HCT116 (cell line): ENCODE measurements around the gene MSLN. TPM values are rescaled to one million over a fixed set of nuclear protein-coding genes. Genes with fewer than 3 reads are reported as not detected.

Experiments
- ATAC-seq: fragments of 200-7000 bp; cut with Tn5 transposase; 2 replicates; pipeline ENCODE4 v1.9.1; 2020; ENCODE audit warnings: mild to moderate bottlenecking, moderate library complexity
- BruUV-seq: library from RNA; stranded (reverse); fragments of 400-500 nt; replicated peaks from 2 replicates; lab custom pipeline; 2021; lab: Mats Ljungman, UMichigan
- CTCF ChIA-PET: fragments of 300-600 bp; sonication (Branson Sonifier 250); formaldehyde crosslinking; loops from one replicate; lab custom pipeline; 2021; ENCODE audit warnings: antibody characterized with exemption; lab: Charles Lee
- POLR2A ChIA-PET: fragments of 300-600, 350-600 bp; sonication (Branson Sonifier 250); formaldehyde crosslinking; loops from one replicate; lab custom pipeline; 2021; ENCODE audit warnings: antibody characterized with exemption; lab: Charles Lee
- RAD21 ChIA-PET, 2 experiments: fragments of 300-600 bp; sonication (Branson Sonifier 250); formaldehyde crosslinking; loops; one replicate each; lab custom pipeline; 2023; ENCODE audit warnings: low total read pairs in 2 of 2; ENCODE audit not compliant: uncharacterized antibody in 2 of 2, unreplicated experiment in 2 of 2, low non-redundant PET in 1 of 2; lab: Charles Lee
- DNase-seq: peaks from one replicate; pipeline ENCODE4 v3.0.0-alpha.2; 2010; ENCODE audit warnings: low read depth, low spot score
- H2AFZ ChIP-seq: fragments of 200-600 bp; shearing (Covaris generic), sonication (generic); 2 replicates; pipeline ENCODE4 v1.6.1; 2017; ENCODE audit warnings: low read depth, mixed run types, mixed read lengths, antibody characterized with exemption, low read length; ENCODE audit not compliant: poor library complexity, severe bottlenecking
- H3K27ac ChIP-seq: 2 replicates; pipeline ENCODE4 v1.5.1; 2012; ENCODE audit warnings: low read depth, low read length
- H3K27me3 ChIP-seq: fragments of 200-600 bp; sonication (generic); 2 replicates; pipeline ENCODE4 v1.6.1; 2016; ENCODE audit warnings: mixed run types, low read length, mixed read lengths; ENCODE audit not compliant: insufficient read depth
- H3K36me3 ChIP-seq, 2 experiments: fragments of 200-500 bp in 1 of 2; fragments of 200-600 bp in 1 of 2; sonication (Bioruptor generic) in 1 of 2; sonication (generic) in 1 of 2; 2 replicates each; pipeline versions ENCODE4 v1.5.1 to v1.6.1; 2014 to 2016; ENCODE audit warnings: low read length in 2 of 2, inconsistent platforms in 1 of 2, mixed read lengths in 1 of 2, mixed run types in 1 of 2; ENCODE audit not compliant: insufficient read depth in 2 of 2, control insufficient read depth in 1 of 2
- H3K4me1 ChIP-seq, 2 experiments: fragments of 200-600 bp in 1 of 2; sonication (generic) in 1 of 2; 2 replicates each; pipeline versions ENCODE4 v1.5.1 to v1.6.1; 2012 to 2017; ENCODE audit warnings: low read length in 2 of 2, inconsistent platforms in 1 of 2, mild to moderate bottlenecking in 1 of 2, mixed read lengths in 1 of 2, mixed run types in 1 of 2, moderate library complexity in 1 of 2; ENCODE audit not compliant: insufficient read depth in 2 of 2, control insufficient read depth in 1 of 2
- H3K4me2 ChIP-seq: fragments of 200-600 bp; sonication (generic); 2 replicates; pipeline ENCODE4 v1.6.1; 2017; ENCODE audit warnings: mixed run types, low read length, mixed read lengths
- H3K4me3 ChIP-seq, 2 experiments: fragments of 200-600 bp in 1 of 2; sonication (generic) in 1 of 2; replicated peaks in 1 of 2; 2 replicates each; pipeline ENCODE4 v1.5.1; 2011 to 2016; ENCODE audit warnings: low read length in 2 of 2, control low read depth in 1 of 2, low read depth in 1 of 2, mild to moderate bottlenecking in 1 of 2, mixed read lengths in 1 of 2, mixed run types in 1 of 2
- H3K79me2 ChIP-seq: fragments of 200-600 bp; sonication (generic); 2 replicates; pipeline ENCODE4 v1.6.1; 2017; ENCODE audit warnings: mild to moderate bottlenecking, mixed run types, low read length, moderate library complexity, mixed read lengths; ENCODE audit not compliant: insufficient read depth
- H3K9ac ChIP-seq: fragments of 200-600 bp; sonication (generic); 2 replicates; pipeline ENCODE4 v1.6.1; 2016; ENCODE audit warnings: low read length, mixed read lengths
- H3K9me2 ChIP-seq: fragments of 200-600 bp; sonication (generic), shearing (Covaris generic); 2 replicates; pipeline ENCODE4 v1.6.1; 2017; ENCODE audit warnings: mixed run types, mild to moderate bottlenecking, moderate library complexity; ENCODE audit not compliant: insufficient read depth
- H3K9me3 ChIP-seq, 2 experiments: fragments of 200-500 bp in 1 of 2; fragments of 200-600 bp in 1 of 2; sonication (Bioruptor generic) in 1 of 2; sonication (generic) in 1 of 2; 2 replicates each; pipeline ENCODE4 v1.6.1; 2014 to 2017; ENCODE audit warnings: low read length in 2 of 2, mixed read lengths in 2 of 2, inconsistent platforms in 1 of 2, low read depth in 1 of 2, mild to moderate bottlenecking in 1 of 2, mixed run types in 1 of 2, moderate library complexity in 1 of 2; ENCODE audit not compliant: control insufficient read depth in 1 of 2, insufficient read depth in 1 of 2
- H4K20me1 ChIP-seq: fragments of 200-600 bp; sonication (generic), shearing (Covaris generic); 2 replicates; pipeline ENCODE4 v1.6.1; 2017; ENCODE audit warnings: mixed run types, mild to moderate bottlenecking, moderate library complexity; ENCODE audit not compliant: insufficient read depth
- ATF3 ChIP-seq: IDR thresholded peaks from 2 replicates; pipeline ENCODE4 v1.6.1; 2012
- CEBPB ChIP-seq: IDR thresholded peaks from 2 replicates; pipeline ENCODE4 v1.6.1; 2012; ENCODE audit warnings: low read depth
- ELF1 ChIP-seq: IDR thresholded peaks from 2 replicates; pipeline ENCODE4 v1.6.1; 2012; ENCODE audit warnings: low read depth, borderline replicate concordance
- JUND ChIP-seq: IDR thresholded peaks from 2 replicates; pipeline ENCODE4 v1.6.1; 2012
- POLR2A ChIP-seq: IDR thresholded peaks from 2 replicates; pipeline ENCODE4 v1.7.0; 2011; ENCODE audit warnings: borderline replicate concordance; ENCODE audit not compliant: insufficient read depth, insufficient read length; ENCODE audit errors: extremely low read depth
- POLR2AphosphoS5 ChIP-seq: IDR thresholded peaks from 2 replicates; pipeline ENCODE4 v1.6.1; 2011; ENCODE audit warnings: mild to moderate bottlenecking, low read depth, low read length, moderate library complexity
- REST ChIP-seq: IDR thresholded peaks from 2 replicates; pipeline ENCODE4 v1.6.1; 2012; ENCODE audit warnings: low read depth
- SP1 ChIP-seq: IDR thresholded peaks from 2 replicates; pipeline ENCODE4 v1.6.1; 2012; ENCODE audit warnings: low read depth
- ZFX ChIP-seq: fragments of 450-650 bp; IDR thresholded peaks from 2 replicates; pipeline ENCODE4 v1.6.1; 2017
- intact Hi-C: fragments of 100-400 bp; cut with micrococcal nuclease; formaldehyde crosslinking; loops from 2 replicates; pipeline ENCODE4 v1.10.0; 2022
- total RNA-seq: library from RNA; stranded (reverse); gene quantifications from one replicate; pipeline ENCODE4 v1.2.1, GENCODE V29; 2021; ENCODE audit not compliant: unreplicated experiment

Gene MSLN
- total RNA-seq, 1 experiment from 2014 or later = 40.9 TPM

GRCh38 chr16:802914-803753 is 42.6 kb downstream of the MSLN start (continued):
- TF ChIP-seq POLR2A (no peak), ELF1 (no peak), ATF3 (no peak), REST (no peak), CEBPB (no peak)
- TF ChIP-seq, all 23 proteins: peak for 0

GRCh38 chr16:803754-804080 is 43.2 kb downstream of the MSLN start:
- peaks cover 10% of the 10 kb centered on the region; the same call in 1 of the 2 replicates for H3K79me2 ChIP-seq
- H3K4me1 ChIP-seq = peaks cover 8 to 39% of the 10 kb centered on the region in 2 experiments; a peak in 3 of 4 replicates
- no peaks in the 10 kb centered on the region for H3K9me2 ChIP-seq
- no peak for TF ChIP-seq ATF3
- TF ChIP-seq JUND = no peak
- no peak for TF ChIP-seq SP1
- TF ChIP-seq POLR2AphosphoS5 = no peak
- no peak for TF ChIP-seq ZFX
- intact Hi-C loops = no loop called here
- H3K9ac ChIP-seq = no peak overlapping the region
- ATAC-seq = no peak
- H4K20me1 ChIP-seq = no peaks in the 10 kb centered on the region
- RAD21 ChIA-PET = no interaction called here
- no peak overlapping the region for H3K27ac ChIP-seq
- H2AFZ ChIP-seq = no peak overlapping the region
- BruUV-seq = no TSS peak
- no peaks in the 10 kb centered on the region; a peak in 1 of 4 replicates for H3K9me3 ChIP-seq
- POLR2A ChIA-PET = interaction anchor here (1.3 kb wide), 1 partner anchor 43 kb away, joined by 3 read pairs; the partner anchor contains the start of gene MSLN
- H3K4me2 ChIP-seq = no peak overlapping the region
- no peak overlapping the region for H3K4me3 ChIP-seq
- H3K36me3 ChIP-seq = no peaks in the 10 kb centered on the region
- CTCF ChIA-PET = no interaction called here
- no peaks in the 10 kb centered on the region for H3K27me3 ChIP-seq
- no peak for DNase-seq
